ENCODE results near the gene PDP2. TPM values are rescaled to one million over a fixed set of nuclear protein-coding genes. Genes with fewer than 3 reads are reported as not detected.

Gene PDP2
- polyA plus RNA-seq, 3 donors, result 3.6 to 10.2 (median 4.1) TPM

- H3K27ac ChIP-seq (ENCODE audit: low read depth, low read length), result no peak overlapping the region
Observed at GRCh38 chr16:66939366-66939765, 59.1 kb downstream of the PDP2 start.

GRCh38 chr16:66940236-66940635 is 59.9 kb downstream of the PDP2 start:
- 94 to 97% (median 96%) methylated on average over 16 of the region's 16 CpGs for WGBS, 3 donors
- no peak overlapping the region for H3K27ac ChIP-seq (ENCODE audit: low read depth, low read length)

Other genes starting within 250 kb of the PDP2 start
- 10 to 100 TPM in 1 of 3 donors, 1 to 10 TPM in 2; 4.6 to 16.2 (median 9.4) TPM for gene CMTM4, start 183.8 kb upstream of the PDP2 start, polyA plus RNA-seq
- gene DYNC1LI2, start 128.9 kb upstream of the PDP2 start, polyA plus RNA-seq, result 100 to 1,000 TPM in 1 of 3 donors, 10 to 100 TPM in 2; 32.8 to 106 (median 57.0) TPM
- not detected for gene TERB1, start 78.9 kb upstream of the PDP2 start, polyA plus RNA-seq
- gene NAE1, start 49.5 kb upstream of the PDP2 start, polyA plus RNA-seq, result 10 to 100 TPM; 23.1 to 34.0 (median 23.2) TPM
- gene CA7, start 36.1 kb upstream of the PDP2 start, polyA plus RNA-seq, result under 1 TPM in 2 of 3 donors, not detected in 1; 0.05 to 0.13 TPM
- not detected for gene CDH16, start 38.4 kb downstream of the PDP2 start, polyA plus RNA-seq
- 10 to 100 TPM in 1 of 3 donors, 1 to 10 TPM in 2; 2.4 to 10.6 (median 7.8) TPM for gene RRAD, start 45.0 kb downstream of the PDP2 start, polyA plus RNA-seq
- gene CIAO2B, start 53.9 kb downstream of the PDP2 start, polyA plus RNA-seq, result 100 to 1,000 TPM in 2 of 3 donors, 10 to 100 TPM in 1; 82.5 to 160 (median 157) TPM
- 10 to 100 TPM; 14.5 to 28.8 (median 26.5) TPM for gene CES2, start 55.0 kb downstream of the PDP2 start, polyA plus RNA-seq
- gene CES3, start 80.8 kb downstream of the PDP2 start, polyA plus RNA-seq, result 1 to 10 TPM in 2 of 3 donors, under 1 TPM in 1; 0.22 to 2.2 (median 1.1) TPM
- gene CES4A, start 108.1 kb downstream of the PDP2 start, polyA plus RNA-seq, result 10 to 100 TPM in 2 of 3 donors, 1 to 10 TPM in 1; 9.8 to 14.5 (median 11.2) TPM
- gene CBFB, start 148.6 kb downstream of the PDP2 start, polyA plus RNA-seq, result 10 to 100 TPM in 2 of 3 donors, 1 to 10 TPM in 1; 9.1 to 33.0 (median 17.5) TPM
- gene PHAF1, start 229.4 kb downstream of the PDP2 start, polyA plus RNA-seq, result 1 to 10 TPM; 4.6 to 6.8 (median 6.6) TPM